Measurements from ENCODE around the gene DHODH.

The DHODH gene

GRCh38 chr16:72013888-72014581, 5.5 kb downstream of the DHODH start:
- DNase-seq: no peak

GRCh38 chr16:72014675-72015074, 6.1 kb downstream of the DHODH start:
- no peak for DNase-seq

- no peak for DNase-seq
Measured at GRCh38 chr16:72015124-72015523, 6.6 kb downstream of the DHODH start.

GRCh38 chr16:72018470-72018869, 9.9 kb downstream of the DHODH start:
- no peak for DNase-seq

- no peak for DNase-seq
Measured at GRCh38 chr16:72021043-72021442, 12.5 kb downstream of the DHODH start.

GRCh38 chr16:72022127-72022526, 13.6 kb downstream of the DHODH start:
- DNase-seq: no peak

- DNase-seq: no peak
Measured at GRCh38 chr16:72023962-72024361, 15.4 kb downstream of the DHODH start.

- DNase-seq: no peak
Measured at GRCh38 chr16:72024862-72025382, 16.4 kb downstream of the DHODH start.

GRCh38 chr16:72025404-72026114, 17.0 kb downstream of the DHODH start:
- no peak for DNase-seq

- DNase-seq: no peak
Measured at GRCh38 chr16:72027669-72028378, 19.3 kb downstream of the DHODH start.

GRCh38 chr16:72029567-72030271, 21.2 kb downstream of the DHODH start:
- peak; percentile 33 for DNase-seq

- DNase-seq: no peak
Measured at GRCh38 chr16:72033437-72033836, 24.9 kb downstream of the DHODH start.

- no peak for DNase-seq
Measured at GRCh38 chr16:72036098-72036497, 27.6 kb downstream of the DHODH start.

GRCh38 chr16:72042157-72042660, 33.7 kb downstream of the DHODH start:
- DNase-seq: no peak

GRCh38 chr16:72043058-72043457, 34.5 kb downstream of the DHODH start:
- DNase-seq: no peak

GRCh38 chr16:72043539-72043938, 35.0 kb downstream of the DHODH start:
- no peak for DNase-seq

- DNase-seq: no peak
Measured at GRCh38 chr16:72044296-72044695, 35.8 kb downstream of the DHODH start.

GRCh38 chr16:72044825-72045359, 36.3 kb downstream of the DHODH start:
- no peak for DNase-seq

- peak; percentile 20 for DNase-seq
Measured at GRCh38 chr16:72049110-72049509, 40.6 kb downstream of the DHODH start.

- peak; percentile 60 for DNase-seq
Measured at GRCh38 chr16:72050769-72051464, 42.4 kb downstream of the DHODH start.

GRCh38 chr16:72051818-72052217, 43.3 kb downstream of the DHODH start:
- DNase-seq: peak; percentile 83
